Fibroblast of skin of abdomen (primary cell): ENCODE results near the gene TBCK.
A peak's percentile ranks its signal among the peaks of the same experiment; 100 is the strongest.
"Not testable (repeated sequence)": the region's sequence is repeated elsewhere in the genome, so short reads cannot be mapped to it uniquely, and the experiment has no call there.

ENCODE experiments used
- DNase-seq: peaks from one replicate; pipeline ENCODE4 v3.0.0-alpha.2; 2013

The TBCK gene

DNA sequence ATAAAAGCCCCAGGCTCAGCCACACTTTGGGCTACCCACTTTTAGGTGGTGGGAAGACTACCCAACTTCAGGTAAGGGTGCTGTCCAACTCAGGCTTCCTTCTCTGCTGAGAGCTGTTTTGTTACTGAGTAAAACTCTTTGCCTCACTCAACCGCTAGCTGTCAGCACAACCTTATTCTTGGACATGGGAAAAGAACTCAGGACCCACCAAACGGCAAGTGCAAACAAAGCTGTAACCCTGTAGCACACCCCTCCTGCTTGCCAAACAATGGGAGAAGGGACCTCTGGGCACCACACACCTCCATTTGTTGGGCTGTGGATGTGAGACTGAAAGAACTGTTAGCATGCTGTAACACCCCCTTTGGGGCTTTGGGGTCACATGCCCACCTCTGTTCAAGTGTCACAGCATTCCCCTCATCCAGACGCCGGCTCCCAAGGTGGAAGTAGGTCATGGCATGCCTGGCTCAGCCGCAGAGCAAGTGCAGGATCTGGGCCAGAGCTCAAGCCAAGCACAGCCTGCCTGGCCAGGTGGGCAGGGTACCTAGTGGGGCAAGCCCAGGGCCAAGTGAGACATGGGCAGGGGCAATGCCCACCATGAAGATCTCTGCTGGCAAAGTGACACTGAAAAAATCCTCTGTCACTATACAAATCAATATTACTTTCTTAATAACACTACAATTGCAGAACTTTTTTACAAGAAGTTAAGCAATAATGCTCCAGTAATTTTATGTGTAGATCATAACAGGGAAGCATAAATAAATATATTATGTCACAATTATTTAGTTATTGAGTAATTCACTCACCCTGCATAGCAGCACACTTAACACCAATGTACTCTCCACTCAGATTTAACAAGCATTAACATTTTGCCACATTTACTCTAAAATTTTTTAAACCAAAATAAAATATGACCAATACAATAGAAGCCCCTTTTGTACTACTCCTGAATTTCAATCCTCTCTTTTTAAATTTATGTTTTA lies 107.2 kb downstream of the TBCK start:
- no peak for DNase-seq

GRCh38 chr4:106201373-106201772 lies 114.6 kb downstream of the TBCK start:
- DNase-seq, result peak; percentile 11

DNA sequence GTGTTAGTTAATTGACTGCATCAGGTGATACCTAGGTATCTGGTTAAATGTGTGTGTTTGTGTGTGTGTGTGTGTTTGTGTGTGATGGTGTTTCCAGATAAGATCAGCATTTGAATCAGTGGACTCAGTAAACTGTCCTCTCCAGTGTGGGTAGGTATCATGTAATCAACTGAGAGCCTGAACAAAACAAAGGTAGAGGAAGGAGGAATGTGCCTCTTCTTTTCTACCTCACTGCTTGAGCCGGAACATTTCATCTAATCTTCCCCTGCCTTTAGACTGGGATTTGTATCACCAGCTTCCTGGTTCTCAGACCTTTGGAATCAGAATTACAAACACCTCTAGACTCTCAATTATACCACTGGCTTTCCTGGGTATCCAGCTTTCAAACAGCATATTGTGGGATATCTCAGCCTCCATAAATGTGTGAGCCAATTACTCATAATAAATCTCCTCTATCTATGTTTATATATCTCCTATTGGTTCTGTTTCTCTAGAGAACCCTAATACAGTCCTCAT lies 120.5 kb downstream of the TBCK start:
- DNase-seq, result no peak

DNA sequence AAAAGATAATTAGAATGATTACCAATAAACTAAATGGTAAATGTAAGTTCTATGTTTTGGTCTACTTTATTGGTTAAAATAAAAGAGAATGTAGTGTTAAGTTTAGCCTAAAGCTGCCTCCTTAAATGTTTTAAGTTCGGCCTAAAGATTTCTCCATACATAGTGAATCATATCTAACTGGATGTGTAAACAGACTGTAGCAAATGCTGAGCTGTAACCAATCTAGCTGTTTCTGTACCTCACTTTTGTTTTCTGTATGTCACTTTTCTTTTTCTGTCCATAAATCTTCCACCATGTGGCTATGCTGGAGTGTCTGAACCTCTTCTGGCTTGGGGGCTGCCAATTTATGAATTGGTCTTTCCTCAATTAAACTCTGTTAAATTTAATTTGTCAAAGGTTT lies 121.2 kb downstream of the TBCK start:
- DNase-seq, result no peak

DNA sequence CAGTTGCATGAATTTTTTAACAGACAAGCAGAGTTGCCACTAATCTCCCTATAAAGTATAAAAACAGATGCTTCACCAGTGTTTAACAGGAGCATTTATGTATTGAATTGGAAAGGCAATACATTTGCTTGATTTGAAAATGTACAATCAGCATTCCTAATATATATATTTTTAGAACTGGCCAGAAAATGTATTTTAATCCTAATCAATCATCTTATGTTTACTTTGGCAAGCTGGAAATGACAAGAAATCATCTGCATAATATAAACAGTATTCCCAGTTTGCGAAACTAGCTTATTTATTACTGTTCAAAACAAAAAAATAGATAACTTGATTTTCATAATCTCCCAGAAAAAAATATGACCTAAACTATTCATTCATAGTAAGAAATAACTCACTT lies 123.9 kb downstream of the TBCK start:
- DNase-seq, result no peak

DNA sequence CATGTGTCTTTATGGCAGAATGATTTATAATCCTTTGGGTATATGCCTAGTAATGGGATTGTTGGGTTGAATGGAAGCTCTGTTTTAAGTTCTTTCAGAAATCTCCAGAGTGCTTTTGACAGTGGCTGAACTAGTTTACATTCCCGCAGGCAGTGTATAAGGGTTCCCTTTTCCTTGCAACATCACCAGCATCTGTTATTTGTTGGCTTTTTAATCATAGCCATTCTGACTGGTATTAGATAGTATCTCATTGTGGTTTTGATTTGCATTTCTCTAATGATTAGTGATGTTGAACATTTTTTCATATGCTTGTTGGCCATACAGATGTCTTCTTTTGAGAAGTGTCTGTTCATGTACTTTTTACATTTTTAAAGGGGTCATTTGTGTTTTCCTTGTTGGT lies 129.8 kb downstream of the TBCK start:
- DNase-seq, result peak; percentile 5

GRCh38 chr4:106183551-106183950 lies 132.5 kb downstream of the TBCK start:
- DNase-seq, result no peak

- no peak for DNase-seq
Measured at GRCh38 chr4:106172861-106173260, 143.1 kb downstream of the TBCK start.

DNA sequence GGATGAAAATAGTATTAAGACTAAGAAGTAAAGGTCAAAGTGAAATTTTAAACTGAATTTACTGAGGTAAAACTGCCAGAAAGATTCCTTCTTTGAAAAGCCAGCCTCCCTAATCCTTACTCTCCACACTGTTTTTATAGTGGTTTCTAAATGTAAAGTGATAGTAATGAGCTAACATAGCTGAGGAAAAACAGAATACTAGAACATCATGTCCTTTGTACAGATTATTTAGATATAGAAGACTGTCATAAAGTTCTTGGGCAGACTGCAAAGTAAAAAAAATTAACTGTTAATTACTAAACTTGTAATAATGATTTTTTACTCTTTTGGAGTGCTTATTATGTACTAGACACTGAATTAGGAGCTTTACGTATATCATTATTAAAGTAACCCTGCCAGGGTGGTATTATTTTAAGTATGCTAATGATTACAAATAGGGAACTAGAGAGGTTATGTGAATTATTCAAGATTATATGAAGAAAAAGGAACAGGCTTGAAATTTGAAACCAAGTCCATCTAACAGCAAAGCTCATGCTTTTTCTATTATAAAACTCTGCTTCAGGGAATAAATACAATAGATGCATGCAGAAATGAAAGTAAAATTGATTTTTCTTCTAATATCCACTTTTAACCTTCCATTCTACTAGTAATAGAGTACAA lies 150.5 kb downstream of the TBCK start:
- DNase-seq, result no peak

DNA sequence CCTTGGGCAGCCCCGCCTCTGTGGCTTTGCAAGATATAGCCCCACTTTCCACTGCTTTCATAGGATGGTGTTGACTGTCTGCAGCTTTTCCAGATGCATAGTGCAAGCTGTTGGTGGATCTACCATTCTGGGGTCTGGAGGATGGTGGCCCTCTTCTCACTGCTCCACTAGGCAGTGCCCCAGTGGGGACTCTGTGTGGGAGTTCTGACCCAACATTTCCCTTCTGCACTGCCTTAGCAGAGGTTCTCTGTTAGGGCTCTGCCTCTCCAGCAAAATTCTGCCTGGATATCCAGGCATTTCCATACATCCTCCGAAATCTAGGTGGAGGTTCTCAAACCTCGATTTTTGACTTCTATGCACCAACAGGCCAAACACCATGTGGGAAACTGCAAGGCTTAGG lies 153.7 kb downstream of the TBCK start:
- DNase-seq, result no peak

DNA sequence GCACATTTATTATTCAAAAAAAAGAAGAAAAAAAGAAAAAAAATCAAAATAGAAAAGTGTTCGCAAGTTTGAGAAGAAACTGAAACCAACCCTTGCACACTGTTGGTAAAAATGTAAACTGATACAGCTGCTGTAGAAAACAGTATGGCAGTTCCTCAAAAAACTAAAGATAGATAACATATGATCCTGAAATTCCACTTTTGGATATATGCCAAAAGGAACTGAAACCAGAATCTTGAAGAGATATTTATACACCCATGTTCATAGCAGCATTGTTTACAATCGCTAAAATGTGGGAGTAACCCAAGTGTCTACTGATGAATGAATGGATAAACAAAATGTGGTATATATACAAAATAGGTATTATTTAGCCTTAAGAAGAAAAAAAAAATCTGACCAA lies 155.4 kb downstream of the TBCK start:
- no peak for DNase-seq

GRCh38 chr4:106149911-106150310 lies 166.1 kb downstream of the TBCK start:
- DNase-seq, result no peak

DNA sequence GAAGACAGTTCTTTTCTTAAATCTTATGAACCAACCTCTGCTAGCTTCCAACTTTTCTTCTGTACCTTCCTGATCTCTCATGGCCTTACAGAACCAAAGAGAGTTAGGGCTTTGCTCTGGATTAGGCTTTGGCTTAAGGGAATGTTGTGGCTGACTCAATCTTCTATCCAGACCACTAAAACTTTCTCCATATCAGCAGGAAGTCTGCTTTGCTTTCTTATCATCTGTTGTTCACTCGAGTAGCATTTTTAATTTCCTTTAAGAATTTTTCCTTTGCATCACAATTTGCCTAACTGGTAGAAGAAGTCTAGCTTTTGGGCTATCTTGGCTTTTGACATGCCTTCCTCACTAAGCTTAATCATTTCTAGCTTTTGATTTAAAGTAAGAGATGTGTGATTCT lies 167.0 kb downstream of the TBCK start:
- no peak for DNase-seq

DNA sequence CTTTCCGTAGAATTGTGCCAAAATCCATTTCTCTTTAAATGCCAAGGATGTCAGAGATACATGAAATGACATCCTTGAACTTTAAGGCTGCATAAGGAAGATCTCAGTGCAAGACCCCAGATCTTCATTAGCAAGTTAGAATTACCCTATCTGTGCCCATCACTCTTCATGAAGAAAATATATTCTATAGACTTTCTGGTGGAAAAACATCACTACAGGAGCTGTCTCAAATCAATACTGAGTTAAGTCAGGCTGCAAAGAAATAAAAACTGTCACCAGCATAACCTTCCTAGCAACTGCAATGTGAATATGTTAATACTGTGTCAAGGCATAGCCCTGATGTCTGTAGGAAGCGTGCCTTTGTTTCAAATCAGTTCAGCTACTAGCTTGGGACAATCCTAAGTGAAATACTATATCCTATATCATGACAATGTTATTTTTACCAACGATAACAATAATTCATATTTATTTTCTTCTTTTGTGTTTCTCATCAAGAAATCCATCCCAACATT lies 173.3 kb downstream of the TBCK start:
- DNase-seq, result no peak

- no peak for DNase-seq
Measured at GRCh38 chr4:106140601-106141000, 175.4 kb downstream of the TBCK start.

- DNase-seq, result no peak
Measured at GRCh38 chr4:106136777-106137331, 179.2 kb downstream of the TBCK start.

GRCh38 chr4:106132045-106132444 lies 184.0 kb downstream of the TBCK start:
- DNase-seq, result no peak

- no peak for DNase-seq
Measured at GRCh38 chr4:106126062-106126461, 189.9 kb downstream of the TBCK start.

- DNase-seq, result not testable (repeated sequence)
Measured at GRCh38 chr4:106119949-106120555, 196.0 kb downstream of the TBCK start.

- no peak for DNase-seq
Measured at GRCh38 chr4:106116025-106116424, 200.0 kb downstream of the TBCK start.

GRCh38 chr4:106114270-106114669 lies 201.7 kb downstream of the TBCK start:
- no peak for DNase-seq

- DNase-seq, result not testable (repeated sequence)
Measured at GRCh38 chr4:106111778-106112469, 204.1 kb downstream of the TBCK start.
